Epidermal melanocyte (primary cell): Measurements from ENCODE around the gene SCLY.

ENCODE experiments used
- DNase-seq: peaks from one replicate; pipeline ENCODE4 v3.0.0; 2011; ENCODE audit warnings: low spot score; ENCODE audit not compliant: insufficient read length

Gene SCLY

GRCh38 chr2:238125127-238125885, 64.5 kb downstream of the SCLY start:
- DNase-seq = no peak

- DNase-seq = no peak
Observed at GRCh38 chr2:238126338-238126737, 65.5 kb downstream of the SCLY start.

- DNase-seq = no peak
Observed at GRCh38 chr2:238126775-238127164, 66.0 kb downstream of the SCLY start.

- peak; percentile 74 for DNase-seq
Observed at GRCh38 chr2:238127165-238128060, 66.6 kb downstream of the SCLY start.

GRCh38 chr2:238128061-238128440, 67.2 kb downstream of the SCLY start:
- DNase-seq = no peak

GRCh38 chr2:238128534-238129001, 67.8 kb downstream of the SCLY start:
- no peak for DNase-seq

- DNase-seq = no peak
Observed at GRCh38 chr2:238129166-238130010, 68.6 kb downstream of the SCLY start.

GRCh38 chr2:238130111-238130695, 69.4 kb downstream of the SCLY start:
- DNase-seq = no peak

GRCh38 chr2:238130696-238131628, 70.2 kb downstream of the SCLY start:
- no peak for DNase-seq

GRCh38 chr2:238131761-238132462, 71.1 kb downstream of the SCLY start:
- DNase-seq = no peak

GRCh38 chr2:238132463-238133450, 72.0 kb downstream of the SCLY start:
- no peak for DNase-seq

GRCh38 chr2:238133499-238134392, 72.9 kb downstream of the SCLY start:
- no peak for DNase-seq

GRCh38 chr2:238134393-238134785, 73.6 kb downstream of the SCLY start:
- no peak for DNase-seq

- no peak for DNase-seq
Observed at GRCh38 chr2:238135601-238136150, 74.9 kb downstream of the SCLY start.

- no peak for DNase-seq
Observed at GRCh38 chr2:238136820-238137537, 76.2 kb downstream of the SCLY start.

GRCh38 chr2:238137885-238138284, 77.1 kb downstream of the SCLY start:
- no peak for DNase-seq
